HPDE6-E6E7 (cell line): ENCODE data around the gene BBX.

ENCODE experiments used
- DNase-seq: peaks from one replicate; pipeline ENCODE4 v3.0.0; 2011; ENCODE audit warnings: missing footprints; ENCODE audit errors: extremely low spot score

The BBX gene

DNA sequence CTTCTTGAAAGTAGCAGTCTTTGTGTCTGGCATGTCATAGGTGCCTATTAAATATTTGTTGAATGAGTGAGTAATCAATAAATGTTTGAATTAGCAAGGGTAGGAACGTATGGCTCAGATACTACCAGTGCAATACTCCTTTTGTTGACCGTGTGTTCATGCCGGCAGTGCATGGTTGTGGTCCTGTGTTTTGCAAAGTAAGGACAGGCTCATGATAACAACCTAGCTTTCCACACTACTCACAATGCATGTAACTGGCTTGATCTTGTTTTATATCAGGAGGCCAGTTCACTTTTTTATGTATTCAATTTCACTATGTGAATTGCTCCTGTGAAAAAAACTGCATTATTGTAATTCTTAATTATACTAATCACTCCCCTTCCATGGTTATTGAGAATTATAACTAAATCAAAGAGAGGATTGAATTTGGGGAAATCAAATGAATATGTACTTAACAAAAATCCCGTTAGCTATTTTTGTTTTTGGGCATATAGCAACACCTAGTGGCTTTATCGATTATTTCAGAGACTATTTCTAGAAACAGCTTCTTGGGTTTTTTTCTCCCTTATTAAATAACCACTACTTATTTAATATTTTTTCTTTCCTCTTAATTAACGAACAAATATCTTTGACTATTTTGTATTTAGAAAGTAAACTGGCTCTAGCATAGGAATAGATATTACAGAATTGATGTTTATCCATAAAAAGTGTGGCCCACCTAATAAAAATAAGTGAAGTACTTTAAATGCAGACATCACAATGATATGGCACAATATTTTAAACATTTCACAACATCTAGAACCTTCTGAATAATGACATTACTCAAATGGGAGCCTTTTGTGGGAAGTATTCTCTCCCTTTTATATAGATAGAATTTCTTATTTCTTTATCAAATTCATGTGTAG is 218.5 kb downstream of the BBX start:
- no peak for DNase-seq

DNA sequence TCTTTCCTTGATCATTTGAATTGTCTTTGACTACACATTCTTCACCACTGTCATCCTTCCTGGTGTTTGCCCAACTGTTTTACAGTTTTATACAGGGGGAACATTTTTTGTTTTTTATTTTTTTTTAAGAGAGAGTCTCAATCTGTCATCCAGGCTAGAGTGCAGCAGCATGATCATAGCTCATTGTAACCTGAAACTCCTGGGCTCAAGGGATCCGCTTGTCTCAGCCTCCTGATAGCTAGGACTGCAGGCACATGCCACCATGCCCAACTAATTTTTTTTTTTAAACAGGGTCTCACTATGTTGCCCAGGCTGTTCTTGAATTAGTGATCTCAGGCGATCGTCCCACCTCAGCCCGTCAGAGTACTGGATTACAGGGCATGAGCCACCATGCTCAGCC is 222.6 kb downstream of the BBX start:
- DNase-seq, result no peak

DNA sequence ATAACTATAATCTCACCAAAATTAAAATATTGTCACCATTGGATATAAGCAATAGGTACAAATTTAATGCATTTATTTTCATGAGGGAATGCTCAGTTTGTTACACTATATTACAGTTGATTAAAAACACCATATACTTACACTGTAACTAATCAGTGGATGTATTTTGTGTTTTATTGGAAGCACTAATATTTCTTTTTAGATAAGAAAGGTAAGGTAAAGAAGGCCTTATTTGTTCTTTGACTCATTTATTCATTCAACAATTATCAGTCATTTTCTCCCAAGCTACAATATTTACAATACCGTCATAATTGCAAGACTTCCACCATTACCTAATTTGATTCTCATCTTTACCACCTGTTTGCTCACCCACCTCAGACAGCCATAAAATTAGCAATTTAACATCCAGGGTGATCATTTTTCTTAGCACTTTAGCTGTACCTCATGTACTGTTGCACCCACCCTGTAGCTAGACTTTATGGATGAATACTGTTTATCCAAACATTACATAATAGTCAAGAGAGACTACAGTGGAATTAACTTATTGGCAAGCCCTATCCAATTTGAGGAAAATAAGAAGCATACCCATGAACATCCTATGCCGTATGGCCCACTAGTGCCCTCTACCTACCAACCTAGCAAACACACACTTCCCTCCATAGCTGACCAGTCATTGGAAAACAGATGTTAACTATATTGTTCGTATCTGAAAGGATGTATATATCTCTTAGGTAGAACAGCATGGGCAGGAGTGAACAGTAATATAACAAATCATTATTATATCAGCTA is 229.6 kb downstream of the BBX start:
- DNase-seq, result no peak

DNA sequence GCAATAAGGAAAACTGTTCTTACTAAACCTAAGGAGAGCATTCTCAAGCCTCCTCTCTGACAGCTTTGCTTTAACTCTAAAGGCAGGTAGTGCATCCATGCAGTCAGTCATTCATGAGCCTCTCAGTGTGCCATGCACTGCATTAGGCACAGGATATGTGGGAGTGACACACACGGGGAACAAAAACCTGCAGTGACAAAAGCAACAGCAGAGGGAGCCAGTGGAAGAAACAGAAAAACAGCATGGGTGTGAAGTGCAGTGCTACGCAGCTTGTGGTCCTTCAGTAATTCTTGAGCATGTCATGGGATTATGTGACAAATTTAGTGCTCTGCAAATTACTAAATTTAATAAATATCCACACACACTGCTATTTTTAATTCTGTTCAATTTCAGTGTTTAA is 230.7 kb downstream of the BBX start:
- no peak for DNase-seq

DNA sequence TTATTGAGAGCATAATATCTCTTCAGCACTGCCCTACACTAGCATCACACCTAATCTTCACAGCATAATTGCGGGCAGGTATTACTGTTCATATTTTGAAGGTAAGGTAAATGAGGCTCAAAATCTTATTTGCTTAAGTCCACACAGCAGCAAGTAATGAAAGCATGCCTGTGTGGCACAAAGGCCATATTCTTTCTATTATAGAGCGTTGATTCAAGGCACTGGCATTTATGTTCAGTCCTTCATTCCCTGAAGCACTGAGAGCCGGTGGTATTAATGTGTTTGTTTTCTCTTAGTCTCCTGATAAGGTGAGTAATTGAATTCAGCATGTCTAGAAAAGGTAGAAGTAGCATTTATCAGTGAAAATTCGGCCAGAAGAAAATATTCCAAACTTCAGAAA is 231.2 kb downstream of the BBX start:
- no peak for DNase-seq

DNA sequence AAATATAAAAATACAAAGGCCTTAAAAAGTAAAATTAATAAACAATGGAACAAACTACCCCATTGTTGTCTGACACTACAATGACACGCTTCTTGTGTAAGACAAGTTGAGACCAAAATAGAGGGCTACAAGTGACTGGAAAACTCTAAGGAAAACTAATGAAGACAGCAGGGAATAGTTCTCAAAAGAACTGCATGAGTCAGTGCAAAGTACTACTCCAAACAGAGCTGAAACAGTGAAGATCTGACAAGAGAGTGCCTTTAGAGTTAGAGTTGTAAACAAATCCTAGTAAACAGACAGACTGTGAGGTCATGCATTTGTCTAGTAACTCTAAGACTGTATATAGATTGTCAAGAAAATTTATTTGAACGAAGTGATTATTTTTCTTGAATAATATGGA is 233.9 kb downstream of the BBX start:
- DNase-seq, result no peak

DNA sequence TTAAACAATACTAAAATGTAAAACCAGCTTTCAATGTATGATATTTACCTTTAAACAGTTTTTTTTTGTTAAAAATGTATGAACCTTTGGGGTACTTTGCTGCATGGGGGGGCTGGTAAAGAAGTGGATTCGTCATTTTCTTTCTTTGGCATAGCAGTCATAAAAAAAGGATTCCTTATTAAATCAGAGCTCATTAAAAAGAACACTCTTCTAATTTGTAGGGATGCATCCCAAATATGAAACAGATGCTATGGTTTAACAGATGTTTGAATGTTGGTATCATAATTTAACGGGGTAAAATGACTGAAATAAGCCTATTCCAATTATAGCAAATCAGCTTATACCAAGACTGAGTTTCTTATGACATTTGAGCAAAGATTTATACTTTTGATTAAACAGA is 234.4 kb downstream of the BBX start:
- DNase-seq, result no peak

DNA sequence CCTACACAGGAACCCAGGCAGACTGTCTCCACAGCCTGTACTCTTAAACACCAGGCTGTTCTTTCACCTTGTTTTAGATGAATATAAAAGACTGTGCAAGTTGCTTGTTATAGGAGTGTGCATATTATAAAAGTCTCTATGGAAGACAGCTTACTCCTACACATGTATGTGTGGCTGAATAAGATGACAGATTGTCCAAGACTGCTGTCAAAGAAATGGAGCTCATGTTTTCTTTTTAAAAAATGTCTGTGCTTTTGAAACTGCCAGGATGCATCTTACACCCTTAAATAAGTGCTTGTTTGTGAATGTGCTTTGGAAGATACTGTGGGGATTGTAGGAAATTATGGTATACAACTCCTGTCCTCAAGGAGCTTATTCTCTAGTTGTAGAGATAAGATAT is 237.4 kb downstream of the BBX start:
- DNase-seq, result no peak

DNA sequence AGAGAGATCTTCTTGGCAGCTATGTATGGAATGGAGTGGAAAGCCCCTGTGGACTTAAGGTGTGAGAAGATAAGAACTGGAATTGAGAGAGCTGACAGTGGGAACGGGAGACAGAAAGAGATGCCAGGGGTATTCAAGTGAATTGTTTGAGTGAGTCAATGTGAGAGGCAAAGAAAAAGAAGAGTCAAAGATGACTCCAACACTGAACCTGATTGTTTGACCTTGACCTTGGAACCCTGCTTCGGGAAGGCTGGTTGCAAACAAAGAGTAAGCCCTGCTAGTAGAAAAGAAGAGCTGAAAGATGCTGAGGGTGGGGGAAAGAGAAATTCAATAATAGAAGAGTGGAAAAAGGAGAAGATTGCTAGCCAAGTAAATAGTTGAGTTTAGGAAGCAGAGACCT is 238.6 kb downstream of the BBX start:
- DNase-seq, result no peak

DNA sequence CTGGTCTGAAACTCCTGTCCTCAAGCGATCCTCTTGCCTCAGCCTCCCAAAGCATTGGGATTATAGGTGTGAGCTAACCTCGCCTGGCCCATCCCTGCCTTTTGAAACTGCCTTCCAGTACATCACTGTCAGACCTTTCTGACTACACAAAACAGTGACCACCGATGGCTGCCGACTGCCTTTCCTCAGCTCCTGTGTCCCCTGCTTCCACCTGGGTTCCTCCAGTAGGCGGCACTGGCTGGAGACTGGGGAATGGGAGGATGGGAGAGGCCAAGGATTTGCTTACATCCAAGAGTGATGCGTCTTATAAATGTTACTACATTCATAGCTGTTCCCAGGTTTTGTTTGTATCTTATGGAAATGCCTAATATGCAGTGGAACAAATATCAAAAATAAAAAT is 242.8 kb downstream of the BBX start:
- no peak for DNase-seq

DNA sequence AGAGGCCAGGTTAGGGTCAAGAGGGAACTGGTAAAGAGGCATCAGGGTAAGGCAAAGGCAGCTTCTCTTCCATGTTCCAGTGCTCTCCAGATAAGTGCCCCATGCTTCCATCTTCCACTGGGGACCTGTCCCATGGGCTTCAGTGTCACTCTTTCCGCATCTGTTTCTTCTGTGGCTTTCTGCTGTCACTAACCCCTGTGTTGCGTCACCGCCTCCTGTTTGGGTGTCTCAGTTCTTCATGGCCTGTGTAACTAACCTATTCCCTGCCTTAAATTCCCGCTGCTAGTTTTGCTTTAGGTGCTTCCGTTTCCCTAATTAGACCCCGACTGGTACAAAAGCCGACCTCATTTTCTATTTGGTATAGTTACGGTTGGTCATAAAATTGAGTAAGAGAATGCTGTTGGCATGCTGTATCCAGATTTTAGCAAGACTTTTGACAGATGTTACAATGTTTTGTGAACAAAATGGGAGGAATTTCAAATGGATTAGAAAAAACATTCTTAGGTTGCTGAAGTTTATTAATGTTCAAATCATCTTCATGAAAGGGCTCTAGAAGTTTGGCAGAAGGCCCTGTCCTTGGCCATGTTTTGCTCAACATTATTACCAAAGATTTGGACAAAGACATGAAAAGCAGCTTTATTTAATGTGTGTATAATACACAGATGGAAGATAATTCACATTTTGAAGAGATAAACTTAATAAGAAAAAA is 245.3 kb downstream of the BBX start:
- no peak for DNase-seq

DNA sequence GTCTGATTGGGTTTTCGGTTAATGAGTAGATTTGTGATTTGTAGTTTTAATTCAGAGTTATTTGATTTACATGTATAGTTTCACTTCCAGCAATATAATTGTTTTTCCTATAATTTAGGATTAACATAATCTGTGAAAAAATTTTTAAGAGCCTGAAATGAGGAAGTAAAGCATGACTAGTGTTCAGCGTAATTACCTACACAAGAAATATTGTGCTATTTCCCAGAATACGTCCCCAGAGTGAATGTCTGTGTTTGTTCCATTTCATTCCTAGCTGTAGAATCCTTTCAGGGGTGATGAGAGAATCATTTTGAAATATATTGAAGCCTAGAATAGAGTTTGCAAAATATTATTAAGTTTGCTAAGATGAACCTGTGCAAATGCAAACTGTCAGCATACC is 247.1 kb downstream of the BBX start:
- DNase-seq, result no peak

DNA sequence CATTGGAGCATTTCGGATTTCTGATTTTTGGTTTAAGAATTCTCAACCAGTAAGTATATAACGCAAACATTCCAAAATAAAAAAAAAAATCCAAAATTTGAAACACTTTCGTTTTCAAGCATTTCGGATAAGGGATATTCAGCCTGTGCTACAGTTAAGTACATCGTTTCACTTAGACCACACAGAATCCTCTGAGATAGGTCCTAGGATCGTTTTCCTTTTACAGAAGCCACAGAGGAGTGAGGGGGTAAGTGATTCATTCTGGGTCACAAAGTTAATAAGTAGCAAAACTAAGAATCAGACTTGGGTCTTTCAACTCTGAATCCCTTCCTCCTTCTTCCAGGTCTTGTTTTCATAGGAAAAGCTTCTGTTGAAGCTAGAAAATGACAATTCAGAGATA is 249.3 kb downstream of the BBX start:
- no peak for DNase-seq

DNA sequence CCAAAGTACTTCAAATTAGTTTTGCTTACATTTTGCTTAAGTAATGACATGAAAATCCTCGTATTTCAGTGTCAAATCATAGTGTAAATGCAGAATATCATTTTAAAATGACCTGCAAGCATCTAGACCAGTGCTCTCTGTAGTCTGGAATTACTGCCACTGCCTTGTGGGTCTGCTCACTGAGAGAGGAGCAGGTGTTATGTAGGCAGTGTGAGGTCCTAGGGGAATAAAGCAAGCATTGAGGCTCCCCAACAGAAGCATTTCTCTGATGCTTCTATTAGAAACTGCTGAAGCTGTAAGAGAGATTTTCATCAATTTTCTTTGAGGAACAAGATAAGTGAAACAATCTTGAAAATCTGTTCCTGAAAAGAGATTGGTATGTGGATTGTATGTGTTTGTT is 253.2 kb downstream of the BBX start:
- no peak for DNase-seq

DNA sequence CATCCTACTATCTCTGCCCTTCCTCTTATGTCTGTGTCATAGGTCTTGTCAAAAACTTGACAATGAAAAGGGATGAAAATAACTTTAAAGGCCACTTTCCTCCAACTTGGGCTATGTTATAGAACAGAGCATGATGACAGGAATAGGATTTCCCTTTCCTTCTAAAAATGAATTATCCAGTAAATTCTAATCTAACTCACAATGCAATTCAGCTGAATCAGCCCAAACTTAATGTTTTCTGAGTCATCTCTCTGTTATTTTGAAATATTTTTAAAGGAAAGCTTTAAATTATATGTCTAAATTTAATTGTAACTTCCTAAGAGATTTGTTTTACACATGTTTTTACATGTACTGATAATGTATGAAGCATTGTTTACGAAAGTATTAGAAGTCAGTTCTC is 258.5 kb downstream of the BBX start:
- no peak for DNase-seq

DNA sequence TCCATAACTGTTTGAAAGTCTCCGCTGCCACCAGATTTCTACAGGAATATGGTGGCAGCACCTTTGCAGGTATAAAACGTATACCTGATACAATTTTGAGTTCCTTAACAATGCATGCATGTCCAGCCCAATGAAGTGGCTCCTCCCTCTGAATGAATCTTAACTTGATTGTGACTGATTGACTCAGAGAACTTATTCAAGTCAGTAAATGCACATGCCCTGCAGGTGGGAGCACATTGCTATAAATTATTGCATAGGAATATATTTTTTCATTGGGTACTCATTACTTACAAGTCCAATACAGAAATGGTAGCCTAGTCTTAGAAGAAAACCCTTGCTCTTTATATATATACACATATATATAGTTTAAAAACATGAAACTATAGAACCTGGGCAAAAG is 259.3 kb downstream of the BBX start:
- DNase-seq, result no peak

DNA sequence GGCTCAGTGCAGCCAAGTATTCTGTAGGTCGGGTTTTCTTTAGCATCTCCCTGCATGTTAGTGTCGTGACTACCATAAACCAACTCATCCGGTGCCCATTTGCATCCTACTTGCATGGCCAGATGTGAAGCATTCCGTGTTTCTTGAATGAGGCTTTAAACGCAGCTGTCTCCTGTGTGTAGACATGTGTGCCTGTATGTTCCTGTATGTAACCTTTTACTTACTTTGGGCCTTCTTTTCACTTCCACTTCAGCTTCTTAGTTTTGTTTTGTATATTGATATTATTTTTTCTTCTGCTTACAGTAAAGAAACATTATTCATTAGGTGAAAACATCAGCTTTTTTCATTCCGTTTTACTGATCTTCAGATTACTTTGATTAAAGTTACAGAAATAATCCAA is 267.9 kb downstream of the BBX start:
- DNase-seq, result no peak

DNA sequence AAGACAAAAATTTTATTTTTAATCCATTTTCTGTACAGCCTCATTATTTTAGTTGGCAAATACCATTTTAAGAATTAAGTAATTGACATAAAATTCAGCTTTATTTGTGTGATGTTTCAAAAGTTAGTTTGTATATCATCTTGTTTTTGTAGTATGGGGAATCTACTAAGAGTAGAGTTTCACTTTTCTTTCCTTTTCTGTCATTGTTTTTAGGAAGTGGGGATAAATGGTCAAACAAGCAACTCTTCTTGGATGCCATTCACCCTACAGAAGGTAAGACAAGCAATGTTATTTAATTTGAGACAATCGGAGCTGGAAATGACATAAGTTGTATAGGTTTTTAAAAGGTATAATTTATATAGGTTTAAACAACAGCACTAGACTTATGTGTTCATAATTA is 268.3 kb downstream of the BBX start:
- no peak for DNase-seq

DNA sequence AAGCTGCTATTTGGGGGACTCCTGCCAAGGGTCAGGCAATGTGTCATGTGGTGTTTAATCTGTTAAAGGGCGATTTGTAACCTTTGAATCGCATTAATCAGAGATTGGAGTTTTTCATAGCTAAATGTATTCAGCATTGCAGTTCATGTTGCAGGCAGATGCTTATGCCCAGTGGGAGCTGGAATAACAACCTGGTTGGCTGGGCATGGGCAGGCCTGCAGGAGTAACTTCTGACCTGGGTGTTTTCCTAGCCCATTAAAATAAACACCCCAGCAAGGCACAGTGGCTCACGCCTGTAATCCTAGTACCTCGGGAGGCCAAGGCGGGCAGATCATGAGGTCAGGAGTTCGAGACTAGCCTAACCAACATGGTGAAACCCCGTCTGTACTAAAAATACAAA is 268.7 kb downstream of the BBX start:
- no peak for DNase-seq

DNA sequence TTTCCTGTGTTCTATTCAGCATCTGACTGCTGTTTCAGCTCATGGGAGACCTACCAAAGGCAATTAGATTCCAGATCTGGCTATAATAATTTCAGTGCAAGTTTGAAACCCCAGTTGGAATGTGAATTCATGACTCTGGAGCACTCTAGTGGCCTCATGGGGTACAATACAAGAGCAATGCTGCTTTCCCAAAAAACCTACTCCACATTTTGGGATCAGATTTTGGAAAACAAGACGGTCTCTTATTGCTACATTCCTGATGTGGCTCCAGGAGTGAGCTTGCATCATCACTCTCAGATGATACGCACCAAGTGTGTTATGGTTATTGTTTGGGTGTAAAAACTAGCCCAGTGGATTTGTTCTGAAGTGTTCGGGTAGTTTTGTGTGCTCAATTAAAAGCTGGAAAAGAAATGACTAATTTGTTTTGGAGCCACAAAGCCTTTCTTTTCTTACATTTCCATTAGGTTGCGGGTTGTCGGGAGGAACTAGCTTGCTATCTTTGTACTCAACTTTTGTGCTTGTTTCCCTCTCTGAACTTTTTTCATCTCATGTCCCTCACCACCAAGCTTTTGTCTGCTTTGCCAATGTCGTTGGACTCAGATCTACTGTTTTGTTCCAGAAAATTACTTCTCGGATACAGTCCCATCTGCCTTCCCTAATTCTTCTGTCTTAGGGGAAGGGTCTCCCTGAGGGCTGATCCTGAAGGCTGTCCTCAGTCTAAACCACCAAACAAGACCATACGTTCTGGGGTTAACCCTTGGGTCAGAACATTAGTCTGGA is 272.1 kb downstream of the BBX start:
- DNase-seq, result no peak

DNA sequence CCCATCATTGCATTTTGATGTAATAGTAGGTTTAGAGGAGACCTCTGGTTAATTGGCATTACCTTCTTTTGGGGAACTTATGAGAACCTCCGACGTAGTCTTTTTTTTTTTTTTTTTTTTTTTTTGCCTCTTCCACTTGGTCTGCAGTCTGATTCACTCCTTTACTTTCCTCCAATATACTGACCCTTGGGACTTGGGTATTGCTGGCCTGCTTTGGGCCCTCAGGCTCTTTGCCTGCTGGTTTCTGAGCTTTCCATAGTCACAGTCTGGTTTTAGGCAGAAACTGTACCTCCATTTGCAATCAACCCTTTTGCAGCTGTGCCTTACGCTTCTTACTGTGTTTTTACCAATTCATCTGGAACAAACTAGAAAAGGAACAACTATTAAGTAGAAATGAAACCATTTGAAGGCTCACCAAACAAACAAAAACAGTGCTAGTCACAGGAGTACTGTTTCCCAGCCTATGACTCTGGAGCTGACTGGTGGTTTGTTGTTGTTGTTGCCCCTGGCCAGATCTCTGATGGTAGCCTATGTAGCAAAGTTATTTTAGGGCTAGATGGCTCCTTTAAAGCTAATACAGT is 272.8 kb downstream of the BBX start:
- DNase-seq, result no peak
